Measurements from ENCODE around the gene DR1. TPM values are rescaled to one million over a fixed set of nuclear protein-coding genes. Genes with fewer than 3 reads are reported as not detected.

DR1 gene
- polyA plus RNA-seq, 3 donors = 13.5 to 61.8 (median 61.0) TPM

- Histone ChIP-seq H3K79me2 (ENCODE audit: insufficient read depth, low read length) (no peaks in the 10 kb centered on the region), H3K9ac (ENCODE audit: insufficient read depth, low read length, poor library complexity, severe bottlenecking) (no peak overlapping the region), H4K20me1 (ENCODE audit: insufficient read depth, low read length) (no peaks in the 10 kb centered on the region), H3K27me3 (ENCODE audit: control insufficient read depth in 2 of 2, insufficient read depth in 2 of 2, low read length in 2 of 2) (no peaks in the 10 kb centered on the region), H3K4me2 (replicated peaks; ENCODE audit: extremely low read depth, low read length, poor library complexity, severe bottlenecking) (no peak overlapping the region), H2AFZ (ENCODE audit: insufficient read depth, low read depth, low read length, poor library complexity, severe bottlenecking) (no peak overlapping the region), H3K36me3 (replicated peaks in 1 of 2; ENCODE audit: control insufficient read depth in 1 of 2, insufficient read depth in 2 of 2, low read length in 2 of 2) (no peaks in the 10 kb centered on the region), H3K9me3 (replicated peaks in 1 of 2; ENCODE audit: control insufficient read depth in 1 of 2, insufficient read depth in 1 of 2, low read length in 2 of 2) (no peaks in the 10 kb centered on the region), H3K27ac (ENCODE audit: low read depth in 1 of 2, low read length in 2 of 2) (no peak overlapping the region), H3K4me1 (ENCODE audit: control insufficient read depth in 1 of 2, insufficient read depth in 2 of 2, low read length in 2 of 2) (peaks cover 5% of the 10 kb centered on the region in 2 donors), H3K4me3 (replicated peaks in 1 of 3; ENCODE audit: low read depth in 2 of 3, low read length in 3 of 3) (no peak overlapping the region)
- no peak for TF ChIP-seq CTCF (IDR thresholded peaks at IDR 0.05)
- no peak overlapping the region for H3K27ac Mint-ChIP-seq
- H3K4me3 Mint-ChIP-seq = no peak overlapping the region
- H3K27me3 Mint-ChIP-seq (ENCODE audit: low read depth in 3 of 3) = peaks cover 0 to 4% (median 0%) of the 10 kb centered on the region in 3 donors
- DNase-seq = no peak
- H3K9me3 Mint-ChIP-seq = no peaks in the 10 kb centered on the region
- 100% methylated on average over 2 of the region's 3 CpGs for WGBS (ENCODE audit: insufficient coverage)
- peaks cover 7% of the 10 kb centered on the region for H3K4me1 Mint-ChIP-seq
- intact Hi-C loops (cut with micrococcal nuclease) = no loop called here
- peaks cover 0 to 10% of the 10 kb centered on the region in 2 donors for H3K36me3 Mint-ChIP-seq
Measured at GRCh38 chr1:93322349-93322748, 23.4 kb upstream of the DR1 start.

- Mint-ChIP-seq H3K9me3 (no peaks in the 10 kb centered on the region), H3K4me3 (no peak overlapping the region), H3K4me1 (peaks cover under 1% of the 10 kb centered on the region), H3K27me3 (ENCODE audit: low read depth in 3 of 3) (peaks cover 0 to 4% (median 0%) of the 10 kb centered on the region in 3 donors), H3K27ac (no peak overlapping the region), H3K36me3 (peaks cover 0 to 8% of the 10 kb centered on the region in 2 donors)
- Histone ChIP-seq H3K9ac (ENCODE audit: insufficient read depth, low read length, poor library complexity, severe bottlenecking) (no peak overlapping the region), H3K79me2 (ENCODE audit: insufficient read depth, low read length) (no peaks in the 10 kb centered on the region), H3K4me2 (replicated peaks; ENCODE audit: extremely low read depth, low read length, poor library complexity, severe bottlenecking) (no peak overlapping the region), H3K36me3 (replicated peaks in 1 of 2; ENCODE audit: control insufficient read depth in 1 of 2, insufficient read depth in 2 of 2, low read length in 2 of 2) (no peaks in the 10 kb centered on the region), H3K4me1 (ENCODE audit: control insufficient read depth in 1 of 2, insufficient read depth in 2 of 2, low read length in 2 of 2) (no peaks in the 10 kb centered on the region), H4K20me1 (ENCODE audit: insufficient read depth, low read length) (no peaks in the 10 kb centered on the region), H3K27ac (ENCODE audit: low read depth in 1 of 2, low read length in 2 of 2) (no peak overlapping the region), H3K9me3 (replicated peaks in 1 of 2; ENCODE audit: control insufficient read depth in 1 of 2, insufficient read depth in 1 of 2, low read length in 2 of 2) (no peaks in the 10 kb centered on the region), H3K27me3 (ENCODE audit: control insufficient read depth in 2 of 2, insufficient read depth in 2 of 2, low read length in 2 of 2) (no peaks in the 10 kb centered on the region), H3K4me3 (replicated peaks in 1 of 3; ENCODE audit: low read depth in 2 of 3, low read length in 3 of 3) (no peak overlapping the region), H2AFZ (ENCODE audit: insufficient read depth, low read depth, low read length, poor library complexity, severe bottlenecking) (no peak overlapping the region)
- no peak for DNase-seq
- WGBS (ENCODE audit: insufficient coverage) = 78% methylated on average over 1 of the region's 3 CpGs
- intact Hi-C loops (cut with micrococcal nuclease) = no loop called here
- no peak for TF ChIP-seq CTCF (IDR thresholded peaks at IDR 0.05)
Measured at GRCh38 chr1:93323185-93323820, 22.4 kb upstream of the DR1 start.
